ENCODE measurements around the gene SOS2. TPM values are rescaled to one million over a fixed set of nuclear protein-coding genes. Genes with fewer than 3 reads are reported as not detected.

SOS2 gene
- total RNA-seq, 1 donor from 2014 or later, result 32.0 TPM

GRCh38 chr14:50249136-50249775, 17.9 kb upstream of the SOS2 start:
- Mint-ChIP-seq H3K36me3 (ENCODE audit: low read depth) (peaks cover 21% of the 10 kb centered on the region), H3K27ac (no peak overlapping the region), H3K27me3 (no peaks in the 10 kb centered on the region), H3K4me1 (no peaks in the 10 kb centered on the region), H3K4me3 (no peak overlapping the region), H3K9me3 (peaks cover 7% of the 10 kb centered on the region)
- DNase-seq (no peak), ATAC-seq (ENCODE audit: low read depth) (no peak)
- POLR2A ChIA-PET, result interaction anchor here (0.6 kb wide), 1 partner anchor 504 kb away, joined by 3 read pairs; no protein-coding TSS in a partner anchor
- TF ChIP-seq CTCF (IDR thresholded peaks at IDR 0.05), result no peak
- CTCF ChIA-PET, result no interaction called here
- intact Hi-C loops (cut with micrococcal nuclease), result no loop called here

- CTCF ChIA-PET, result interaction anchor here (1.3 kb wide), 1 partner anchor 394 kb away, joined by 3 read pairs; no protein-coding TSS in a partner anchor
- intact Hi-C loops (cut with micrococcal nuclease), result no loop called here
- no peaks in the 10 kb centered on the region for H3K27me3 Mint-ChIP-seq
- no peak overlapping the region for H3K27ac Mint-ChIP-seq
- peaks cover 15% of the 10 kb centered on the region for H3K36me3 Mint-ChIP-seq (ENCODE audit: low read depth)
- no peak overlapping the region for H3K4me3 Mint-ChIP-seq
- TF ChIP-seq CTCF (IDR thresholded peaks at IDR 0.05), result no peak
- H3K9me3 Mint-ChIP-seq, result peaks cover 3% of the 10 kb centered on the region
- H3K4me1 Mint-ChIP-seq, result no peaks in the 10 kb centered on the region
- no peak for DNase-seq
- POLR2A ChIA-PET, result no interaction called here
- ATAC-seq (ENCODE audit: low read depth), result no peak
These were observed 15.9 kb upstream of the SOS2 start for GRCh38 chr14:50247245-50247644.

DNA sequence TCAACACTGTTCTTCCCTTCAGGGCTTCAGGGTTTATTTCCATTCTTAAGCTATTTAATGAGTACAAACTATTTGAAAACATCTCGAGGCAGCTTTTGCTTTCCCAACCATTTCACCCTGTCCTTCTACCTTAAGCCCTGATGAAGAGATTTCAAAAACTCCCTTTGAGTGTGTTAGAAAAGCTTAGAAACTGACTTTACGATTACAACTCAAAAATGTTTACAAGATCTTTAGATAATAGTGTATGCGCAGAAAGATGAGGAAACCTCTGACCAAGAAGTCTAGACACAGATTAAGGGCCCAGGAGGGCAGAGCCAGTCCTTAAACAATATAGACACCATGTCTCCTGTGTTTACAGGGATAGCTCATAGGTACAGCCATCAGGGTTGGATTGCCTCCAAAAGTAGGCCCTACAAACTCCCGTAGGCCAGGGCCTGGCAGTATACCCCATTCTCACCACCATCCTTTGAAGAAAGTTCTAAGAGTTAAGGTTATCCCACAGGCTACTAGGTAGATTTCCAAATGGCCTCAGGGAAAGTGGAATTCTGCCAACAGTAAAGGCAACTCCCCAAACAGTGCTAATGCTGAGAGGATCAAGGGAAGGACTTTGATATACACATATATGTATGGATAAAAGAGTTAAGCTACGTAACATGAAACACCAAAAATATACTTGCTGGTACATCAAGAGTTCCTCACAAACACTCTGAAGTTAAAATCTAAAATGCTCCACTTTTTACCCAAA, 11.4 kb upstream of the SOS2 start:
- intact Hi-C loops (cut with micrococcal nuclease), result no loop called here
- DNase-seq (no peak), ATAC-seq (ENCODE audit: low read depth) (no peak)
- Mint-ChIP-seq H3K4me3 (no peak overlapping the region), H3K9me3 (no peaks in the 10 kb centered on the region), H3K27me3 (no peaks in the 10 kb centered on the region), H3K27ac (no peak overlapping the region), H3K4me1 (peaks cover 3% of the 10 kb centered on the region), H3K36me3 (ENCODE audit: low read depth) (peaks cover 2% of the 10 kb centered on the region)
- no peak for TF ChIP-seq CTCF (IDR thresholded peaks at IDR 0.05)
- ChIA-PET POLR2A (interaction anchor here (0.6 kb wide), 1 partner anchor 34 kb away, joined by 3 read pairs; no protein-coding TSS in a partner anchor), CTCF (no interaction called here)

- ChIA-PET POLR2A (interaction anchor here (0.6 kb wide), 1 partner anchor 64 kb away, joined by 3 read pairs; no protein-coding TSS in a partner anchor), CTCF (no interaction called here)
- H3K4me1 Mint-ChIP-seq, result peaks cover 9% of the 10 kb centered on the region
- H3K9me3 Mint-ChIP-seq, result no peaks in the 10 kb centered on the region
- peaks cover 2% of the 10 kb centered on the region for H3K36me3 Mint-ChIP-seq (ENCODE audit: low read depth)
- TF ChIP-seq CTCF (IDR thresholded peaks at IDR 0.05), result no peak
- no peaks in the 10 kb centered on the region for H3K27me3 Mint-ChIP-seq
- no peak overlapping the region for H3K4me3 Mint-ChIP-seq
- no peak for DNase-seq
- intact Hi-C loops (cut with micrococcal nuclease), result no loop called here
- no peak for ATAC-seq (ENCODE audit: low read depth)
- H3K27ac Mint-ChIP-seq, result no peak overlapping the region
These were observed 10.7 kb upstream of the SOS2 start for GRCh38 chr14:50242096-50242495.

- H3K4me1 Mint-ChIP-seq, result peaks cover 11% of the 10 kb centered on the region
- no peak for TF ChIP-seq CTCF (IDR thresholded peaks at IDR 0.05)
- intact Hi-C loops (cut with micrococcal nuclease), result loop anchor here (10.0 kb wide), 1 partner anchor 263 kb away; no protein-coding TSS in a partner anchor
- POLR2A ChIA-PET, result interaction anchor here (1.0 kb wide), 1 partner anchor 617 kb away, joined by 5 read pairs; the partner anchor contains the start of genes MGAT2 and RPL36AL
- no peak for DNase-seq
- no peaks in the 10 kb centered on the region for H3K27me3 Mint-ChIP-seq
- CTCF ChIA-PET, result no interaction called here
- ATAC-seq (ENCODE audit: low read depth), result no peak
- no peak overlapping the region for H3K4me3 Mint-ChIP-seq
- H3K36me3 Mint-ChIP-seq (ENCODE audit: low read depth), result no peaks in the 10 kb centered on the region
- H3K27ac Mint-ChIP-seq, result no peak overlapping the region
- H3K9me3 Mint-ChIP-seq, result peaks cover 2% of the 10 kb centered on the region
These were observed 6.0 kb upstream of the SOS2 start for GRCh38 chr14:50237427-50237826.

All from activated B cell treated with CpG ODN at 0.5 μM for 24 hours (primary cell).